Activated CD8-positive, alpha-beta memory T cell treated with anti-CD3 and anti-CD28 coated beads, Interleukin-2, amount 50 U/mL, for 24 hours (primary cell): Measurements from ENCODE around the gene TRPM2.
A peak's percentile ranks its signal among the peaks of the same experiment; 100 is the strongest.
"Not testable (repeated sequence)": the region's sequence is repeated elsewhere in the genome, so short reads cannot be mapped to it uniquely, and the experiment has no call there.

ENCODE experiments used
- DNase-seq: peaks from one replicate; pipeline ENCODE4 v3.0.0-alpha.2; 2020; ENCODE audit errors: extremely low read depth

Gene TRPM2

DNA sequence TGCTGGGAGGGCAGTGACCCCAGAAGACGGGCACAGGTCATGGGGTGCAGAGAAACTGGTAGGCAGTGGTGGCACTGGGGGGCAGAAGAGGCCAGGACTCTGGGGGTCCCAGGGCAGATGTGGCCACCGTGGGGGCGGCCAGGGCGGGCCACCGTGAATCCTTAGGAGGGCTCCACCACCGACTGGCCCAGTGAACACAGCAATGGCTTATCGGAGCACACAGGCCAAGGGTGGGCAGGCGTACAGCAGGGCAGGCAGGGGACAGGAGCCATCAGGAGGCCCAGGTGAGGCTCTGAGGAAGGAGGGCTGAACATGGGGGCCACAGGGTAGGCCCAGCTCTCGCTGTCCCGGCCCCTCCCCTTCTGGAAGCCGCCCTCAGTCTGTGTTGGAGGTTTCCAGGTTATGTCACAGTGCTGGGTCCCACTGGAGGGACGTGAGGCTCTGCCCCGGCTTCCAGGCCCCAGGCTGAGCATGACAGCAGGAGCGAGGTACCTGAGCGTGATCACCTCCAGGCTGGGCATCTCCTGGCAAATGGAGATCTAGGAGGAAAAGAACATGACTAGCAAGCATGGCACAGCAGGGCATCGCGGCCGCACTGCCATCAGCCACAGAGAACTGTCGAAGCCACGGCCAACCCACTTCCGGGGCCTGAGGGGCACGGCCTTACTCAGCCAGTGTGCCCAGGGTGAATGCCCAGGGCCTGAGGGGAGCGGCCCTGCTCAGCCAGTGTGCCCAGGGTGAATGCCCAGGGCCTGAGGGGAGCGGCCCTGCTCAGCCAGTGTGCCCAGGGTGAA lies 18.0 kb upstream of the TRPM2 start:
- no peak for DNase-seq

DNA sequence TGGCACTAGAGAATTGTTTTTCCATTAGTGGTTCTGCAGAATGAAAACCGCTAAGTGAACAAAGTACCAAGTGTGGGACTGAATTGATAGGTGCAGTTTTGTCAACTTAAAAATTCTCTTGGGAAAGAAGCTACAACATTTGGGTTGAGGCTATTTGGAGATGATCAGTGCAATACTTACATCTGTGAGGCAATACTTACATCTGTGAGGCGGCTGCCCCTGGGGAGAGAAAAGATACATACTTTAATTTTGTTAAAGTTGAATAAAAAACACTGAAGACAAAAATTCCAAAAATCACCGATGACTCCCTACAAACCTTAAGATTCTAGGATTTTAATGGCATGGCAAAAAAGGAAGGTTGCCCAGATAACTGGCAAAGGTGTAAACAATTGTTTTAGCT lies 16.0 kb upstream of the TRPM2 start:
- DNase-seq = no peak

GRCh38 chr21:44337941-44338895 lies 15.2 kb upstream of the TRPM2 start:
- DNase-seq = no peak

DNA sequence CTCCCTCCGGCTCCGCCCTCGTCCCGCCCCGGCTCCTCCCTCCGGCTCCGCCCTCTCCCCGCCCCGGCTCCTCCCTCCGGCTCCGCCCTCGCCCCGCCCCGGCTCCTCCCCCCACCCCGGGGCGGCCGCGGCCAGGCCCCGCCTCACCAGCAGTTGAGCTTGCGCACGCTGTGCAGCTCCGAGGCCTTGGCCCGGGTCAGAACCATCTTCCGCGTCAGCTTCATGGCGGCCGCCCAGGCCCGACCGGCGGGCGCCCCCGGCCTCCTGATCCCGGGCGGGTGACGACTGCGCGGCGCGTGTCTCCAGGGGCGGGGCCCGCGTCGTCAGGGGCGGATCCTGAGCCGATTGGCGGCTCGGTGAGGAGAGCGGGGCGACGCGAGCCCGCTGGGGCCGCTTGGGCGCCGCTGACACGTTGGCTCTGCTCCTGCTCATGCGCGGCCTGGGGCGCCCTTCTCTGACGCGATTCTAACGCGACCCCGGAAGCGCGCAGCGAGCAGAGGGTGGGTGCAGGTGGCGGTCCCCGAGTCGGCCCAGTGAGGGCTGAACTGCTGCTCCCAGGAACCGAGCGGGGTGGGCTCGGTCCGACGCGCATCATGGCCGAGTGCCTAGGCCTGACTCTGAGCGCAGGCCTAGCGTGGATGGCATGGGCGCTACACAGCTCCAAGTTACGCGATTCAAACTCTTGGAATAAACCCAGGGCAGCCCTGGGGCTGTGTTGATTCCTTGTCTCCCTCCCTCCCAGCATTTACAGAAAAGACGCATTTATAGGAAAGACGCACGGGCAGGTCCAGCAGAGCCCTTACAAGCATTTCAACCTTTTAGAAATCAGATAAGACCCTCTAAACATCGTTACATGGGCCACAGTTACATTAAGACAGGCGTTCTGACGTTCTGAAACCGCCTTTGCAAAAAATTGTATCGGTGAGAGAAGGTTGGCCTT lies 14.2 kb upstream of the TRPM2 start, which contains the start of gene CFAP410:
Gene CFAP410, minus strand, starts transcription at position 420 of the 940 bp plus-strand sequence. Its CDS starts 196 bp downstream, at position 224.
- DNase-seq = peak; percentile 85

GRCh38 chr21:44341726-44342458 lies 11.5 kb upstream of the TRPM2 start:
- not testable (repeated sequence) for DNase-seq

DNA sequence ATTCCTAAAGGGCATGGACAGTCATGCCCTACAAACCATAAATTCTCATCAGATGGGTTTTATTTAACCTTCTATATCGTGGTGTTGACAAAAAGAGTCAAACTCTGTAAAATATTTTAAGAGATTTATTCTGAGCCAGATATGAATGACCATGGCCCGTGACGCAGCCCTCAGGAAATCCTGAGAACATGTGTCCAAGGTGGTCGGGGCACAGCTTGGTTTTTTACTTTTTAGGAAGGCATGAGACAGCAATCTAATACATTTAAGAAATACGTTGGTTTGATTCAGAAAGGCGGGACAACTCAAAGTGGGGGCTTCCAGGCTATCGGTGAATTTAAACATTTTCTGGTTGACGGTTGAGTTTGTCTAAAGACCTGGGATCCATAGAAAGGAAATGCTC lies 10.4 kb upstream of the TRPM2 start:
- not testable (repeated sequence) for DNase-seq

GRCh38 chr21:44344541-44345183 lies 8.8 kb upstream of the TRPM2 start:
- DNase-seq = no peak

DNA sequence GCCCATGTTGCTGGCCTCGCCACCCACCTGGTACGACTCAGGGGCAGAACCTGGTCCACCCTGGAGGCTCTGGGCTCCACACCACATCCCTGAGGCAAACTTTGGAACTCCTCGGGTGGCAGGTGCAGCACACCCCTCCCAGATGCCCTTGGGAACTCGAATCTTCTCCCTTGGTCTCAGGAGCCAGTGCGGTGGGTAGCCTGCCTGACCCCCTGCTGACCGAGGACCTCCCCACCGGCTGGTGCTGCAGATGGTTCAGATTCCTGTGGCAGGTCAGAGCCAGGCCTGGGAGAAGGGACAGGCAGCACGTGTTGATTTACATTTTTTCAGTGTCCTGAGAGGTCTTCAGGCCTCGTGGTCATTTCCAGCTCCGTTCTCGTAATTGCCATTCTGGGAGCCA lies 7.9 kb upstream of the TRPM2 start:
- DNase-seq = no peak

GRCh38 chr21:44347911-44348451 lies 5.4 kb upstream of the TRPM2 start:
- DNase-seq = no peak

GRCh38 chr21:44348861-44349260 lies 4.6 kb upstream of the TRPM2 start:
- DNase-seq = no peak

- no peak for DNase-seq
These were observed 4.0 kb upstream of the TRPM2 start for GRCh38 chr21:44349416-44349846.

GRCh38 chr21:44349847-44350772 lies 3.3 kb upstream of the TRPM2 start:
- DNase-seq = no peak

- no peak for DNase-seq
These were observed 2.5 kb upstream of the TRPM2 start for GRCh38 chr21:44350773-44351481.

DNA sequence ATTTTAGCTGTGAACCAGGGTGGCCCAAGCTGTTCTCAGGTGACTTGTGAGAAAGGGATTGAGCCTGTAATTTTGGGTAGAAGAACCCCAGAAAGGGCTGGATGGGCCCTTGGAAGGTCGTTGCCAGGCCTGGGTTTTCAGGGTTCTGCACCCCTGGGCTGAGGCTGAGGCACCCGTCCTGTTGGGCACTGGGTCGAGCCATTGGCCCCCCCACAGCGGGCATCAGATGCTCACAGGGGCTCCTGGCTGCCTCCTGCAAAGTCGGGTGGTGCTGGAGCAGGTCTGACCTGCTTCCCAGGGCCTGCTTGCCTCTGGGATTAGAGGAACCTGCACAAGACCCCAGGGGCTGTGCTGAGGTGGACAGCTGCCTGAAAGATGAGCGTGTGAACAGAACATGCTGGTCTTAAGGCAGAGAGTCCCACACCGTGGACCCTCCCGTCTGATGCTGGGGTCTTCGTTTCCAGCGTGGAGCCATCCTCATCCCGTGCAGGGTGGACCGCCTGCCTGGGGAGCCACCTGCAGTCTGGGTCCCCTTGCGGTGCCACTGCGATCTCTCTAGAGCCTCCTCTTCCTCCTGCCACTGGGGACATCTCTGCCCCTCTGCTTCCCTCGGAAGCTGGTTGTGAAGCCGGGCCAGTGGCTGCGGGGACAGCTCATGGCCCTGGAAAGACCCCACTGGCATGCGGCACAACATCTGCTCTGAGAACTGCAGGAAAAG lies 1.7 kb upstream of the TRPM2 start:
- no peak for DNase-seq

DNA sequence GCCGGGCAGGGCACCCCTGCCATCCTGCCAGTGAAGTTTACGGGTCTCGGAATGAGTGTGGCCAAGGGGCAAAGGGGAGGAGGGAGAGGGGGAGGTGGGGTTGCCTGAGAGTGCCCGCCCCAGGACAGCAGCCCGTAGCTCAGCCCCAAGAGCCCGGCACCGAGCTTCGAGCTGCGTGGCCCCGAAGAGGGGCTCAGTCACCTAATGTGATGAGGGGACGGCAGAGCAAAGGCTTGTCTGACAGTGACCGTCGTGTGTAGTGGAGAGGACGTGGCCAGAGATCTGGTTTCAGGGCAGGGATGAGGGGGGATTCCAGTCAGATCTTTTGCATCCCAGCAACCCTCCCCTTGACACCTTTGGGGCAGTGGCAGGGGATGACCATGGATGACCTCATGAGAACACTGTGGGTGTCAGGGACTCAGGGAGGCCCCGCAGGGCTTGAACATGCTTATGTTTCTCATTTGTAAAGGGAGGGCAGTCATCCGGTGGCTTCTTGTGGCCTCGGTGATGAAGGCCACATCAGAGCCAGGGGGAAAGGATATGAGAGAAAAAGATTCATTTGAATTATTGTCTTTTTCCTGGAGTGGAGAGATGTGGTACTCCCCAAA lies 1.1 kb upstream of the TRPM2 start:
- DNase-seq = no peak

DNA sequence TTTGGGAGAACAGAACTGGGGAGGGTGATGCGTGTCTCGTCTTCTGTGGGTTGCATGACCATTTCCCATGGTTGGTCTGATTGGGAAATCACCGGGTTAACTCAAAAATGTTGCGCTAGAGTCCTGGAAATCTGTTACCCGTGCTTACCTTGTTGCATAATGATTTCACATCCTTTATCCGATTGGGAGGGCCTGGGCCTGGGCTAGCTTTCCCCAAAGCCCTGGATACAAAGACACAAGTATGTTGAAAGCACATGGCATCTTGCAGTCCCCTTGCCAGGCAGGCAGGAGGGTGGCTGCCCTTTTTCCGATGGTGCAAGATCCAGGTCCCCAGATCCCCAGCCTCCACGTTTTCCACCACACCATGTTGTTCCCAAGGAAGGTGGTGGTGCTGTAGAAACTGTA lies 582 bp downstream of the TRPM2 start:
- no peak for DNase-seq
